ENCODE measurements around the gene JCAD. TPM values are rescaled to one million over a fixed set of nuclear protein-coding genes. Genes with fewer than 3 reads are reported as not detected.

The JCAD gene
- total RNA-seq, 1 experiment from 2014 or later: 36.7 TPM

- no peak overlapping the region for H2AFZ ChIP-seq
- H3K4me3 ChIP-seq: no peak overlapping the region
- no peaks in the 10 kb centered on the region for H3K4me1 ChIP-seq (replicated peaks; ENCODE audit: insufficient read depth)
- DNase-seq: no peak
- H3K9me2 ChIP-seq (ENCODE audit: insufficient read depth): no peaks in the 10 kb centered on the region
- H3K27me3 ChIP-seq (ENCODE audit: insufficient read depth, low read depth): no peaks in the 10 kb centered on the region
- BruUV-seq (replicated peaks): no TSS peak
- H3K79me2 ChIP-seq (ENCODE audit: low read depth): no peaks in the 10 kb centered on the region
- H3K9me3 ChIP-seq (ENCODE audit: insufficient read depth, low read depth): no peaks in the 10 kb centered on the region
- no peaks in the 10 kb centered on the region for H4K20me1 ChIP-seq (ENCODE audit: insufficient read depth)
- no peak overlapping the region for H3K27ac ChIP-seq
- CTCF ChIA-PET: interaction anchor here (0.6 kb wide), 2 partner anchors 129 to 819 kb away, joined by 3 read pairs; no protein-coding TSS in a partner anchor
- no peaks in the 10 kb centered on the region for H3K36me3 ChIP-seq (ENCODE audit: low read depth)
- intact Hi-C loops (cut with micrococcal nuclease; ENCODE audit: unreplicated experiment): no loop called here
- no peaks in the 10 kb centered on the region for H3F3A ChIP-seq (ENCODE audit: insufficient read depth, low read depth)
- no peak for TF ChIP-seq EZH2 (IDR thresholded peaks at IDR 0.05; ENCODE audit: low read depth)
- no peak for TF ChIP-seq CTCF (conservative IDR thresholded peaks at IDR 0.05)
- H3K4me2 ChIP-seq: no peak overlapping the region
- POLR2A ChIA-PET (ENCODE audit: unreplicated experiment): interaction anchor here (0.6 kb wide), 1 partner anchor 148 kb away, joined by 10 read pairs; no protein-coding TSS in a partner anchor
Observed at GRCh38 chr10:30041196-30042105, 17.9 kb downstream of the JCAD start.

DNA sequence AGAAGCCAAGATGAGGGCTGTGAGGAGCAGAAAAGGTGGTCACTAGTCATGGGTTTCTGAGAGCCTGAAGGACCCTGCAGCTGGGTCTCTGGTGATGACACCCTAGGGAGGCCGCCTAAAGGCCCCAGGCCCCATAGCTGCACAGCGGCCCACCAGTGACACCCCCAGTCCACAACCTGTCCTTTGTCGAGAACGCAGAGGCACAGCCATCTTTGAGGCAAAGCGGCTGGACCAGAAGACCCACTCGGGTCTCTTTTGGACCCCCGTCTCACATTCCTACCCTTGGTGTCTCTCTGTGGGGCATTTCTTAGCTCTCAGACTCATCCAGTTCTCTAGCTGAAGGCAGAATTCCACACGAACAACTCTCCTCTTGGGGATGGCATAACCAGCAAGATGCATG, 18.8 kb downstream of the JCAD start:
- ChIA-PET CTCF (interaction anchor here (0.6 kb wide), 1 partner anchor 130 kb away, joined by 3 read pairs; no protein-coding TSS in a partner anchor), POLR2A (ENCODE audit: unreplicated experiment) (no interaction called here)
- no peaks in the 10 kb centered on the region for H3K4me1 ChIP-seq (replicated peaks; ENCODE audit: insufficient read depth)
- no peaks in the 10 kb centered on the region for H4K20me1 ChIP-seq (ENCODE audit: insufficient read depth)
- no peak overlapping the region for H2AFZ ChIP-seq
- H3K9me3 ChIP-seq (ENCODE audit: insufficient read depth, low read depth): no peaks in the 10 kb centered on the region
- intact Hi-C loops (cut with micrococcal nuclease; ENCODE audit: unreplicated experiment): no loop called here
- H3K4me2 ChIP-seq: no peak overlapping the region
- no peak overlapping the region for H3K27ac ChIP-seq
- no peaks in the 10 kb centered on the region for H3K9me2 ChIP-seq (ENCODE audit: insufficient read depth)
- H3K36me3 ChIP-seq (ENCODE audit: low read depth): no peaks in the 10 kb centered on the region
- DNase-seq: no peak
- TF ChIP-seq CTCF (conservative IDR thresholded peaks at IDR 0.05) (no peak), EZH2 (IDR thresholded peaks at IDR 0.05; ENCODE audit: low read depth) (no peak)
- H3K27me3 ChIP-seq (ENCODE audit: insufficient read depth, low read depth): no peaks in the 10 kb centered on the region
- no peak overlapping the region for H3K4me3 ChIP-seq
- no TSS peak for BruUV-seq (replicated peaks)
- no peaks in the 10 kb centered on the region for H3F3A ChIP-seq (ENCODE audit: insufficient read depth, low read depth)
- H3K79me2 ChIP-seq (ENCODE audit: low read depth): no peaks in the 10 kb centered on the region

DNA sequence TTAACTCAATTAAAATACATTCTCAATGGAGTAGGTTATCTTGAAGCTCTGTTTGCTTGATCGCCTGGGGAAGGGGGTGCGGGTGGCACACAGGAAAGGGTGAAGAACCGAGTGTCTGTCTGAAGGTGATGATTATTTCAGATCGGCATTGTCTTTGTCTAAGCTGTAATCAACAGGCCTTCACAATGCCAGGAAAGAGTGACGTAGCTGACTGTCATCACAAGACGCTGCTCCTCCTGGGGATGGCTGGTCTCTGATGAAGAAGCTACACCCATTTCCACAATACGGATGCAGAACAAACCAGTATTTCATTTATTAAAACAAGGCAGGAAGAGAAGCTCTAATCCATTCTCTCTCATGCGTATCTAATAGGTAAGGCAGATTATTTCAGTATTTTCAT, 19.4 kb downstream of the JCAD start:
- H3K4me3 ChIP-seq: no peak overlapping the region
- no peaks in the 10 kb centered on the region for H3K4me1 ChIP-seq (replicated peaks; ENCODE audit: insufficient read depth)
- no peak overlapping the region for H2AFZ ChIP-seq
- no TSS peak for BruUV-seq (replicated peaks)
- H3K27ac ChIP-seq: no peak overlapping the region
- CTCF ChIA-PET: no interaction called here
- H3K4me2 ChIP-seq: no peak overlapping the region
- no peaks in the 10 kb centered on the region for H4K20me1 ChIP-seq (ENCODE audit: insufficient read depth)
- POLR2A ChIA-PET (ENCODE audit: unreplicated experiment): no interaction called here
- H3K9me2 ChIP-seq (ENCODE audit: insufficient read depth): no peaks in the 10 kb centered on the region
- intact Hi-C loops (cut with micrococcal nuclease; ENCODE audit: unreplicated experiment): no loop called here
- no peaks in the 10 kb centered on the region for H3K27me3 ChIP-seq (ENCODE audit: insufficient read depth, low read depth)
- H3K36me3 ChIP-seq (ENCODE audit: low read depth): no peaks in the 10 kb centered on the region
- no peaks in the 10 kb centered on the region for H3K79me2 ChIP-seq (ENCODE audit: low read depth)
- TF ChIP-seq EZH2 (IDR thresholded peaks at IDR 0.05; ENCODE audit: low read depth) (no peak), CTCF (conservative IDR thresholded peaks at IDR 0.05) (no peak)
- H3F3A ChIP-seq (ENCODE audit: insufficient read depth, low read depth): no peaks in the 10 kb centered on the region
- DNase-seq: no peak
- H3K9me3 ChIP-seq (ENCODE audit: insufficient read depth, low read depth): no peaks in the 10 kb centered on the region

Data from PC-9 (cell line).